Measurements from ENCODE around the gene PRRT1.
"Not testable (repeated sequence)": the region's sequence is repeated elsewhere in the genome, so short reads cannot be mapped to it uniquely, and the experiment has no call there.

Gene PRRT1

DNA sequence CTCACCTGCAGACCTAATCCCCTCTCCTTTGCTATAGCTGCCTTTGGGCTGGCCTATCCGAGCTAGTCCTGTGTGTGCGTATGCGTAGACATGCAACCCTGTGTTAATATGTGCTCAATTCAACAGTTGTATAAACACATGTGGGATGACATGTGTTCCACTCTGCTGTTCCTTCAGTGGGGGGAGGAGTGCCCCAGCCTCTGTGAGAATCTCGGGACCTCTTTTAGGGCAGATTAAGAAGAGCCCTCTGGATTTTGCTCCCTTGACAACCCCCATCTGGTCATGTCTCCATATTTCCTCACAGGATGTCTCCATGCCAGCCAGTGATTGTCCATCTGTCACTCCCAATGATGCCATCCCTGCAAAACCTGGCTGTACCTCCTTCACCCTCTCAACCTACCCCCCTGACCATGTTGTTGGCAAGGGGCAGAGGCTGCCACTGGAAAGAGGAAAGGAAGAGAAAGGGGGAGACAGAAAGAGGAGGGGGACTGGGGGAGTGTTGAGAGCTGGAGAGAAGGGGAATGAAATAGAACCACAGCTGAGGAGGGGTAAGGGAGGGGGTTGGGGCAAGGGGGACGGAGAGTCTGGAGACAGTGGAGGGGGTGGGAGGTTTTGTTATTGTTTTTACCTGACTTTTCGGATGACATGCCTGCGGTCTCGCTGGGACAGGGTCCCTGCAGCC, 417 bp downstream of the PRRT1 start:
- no peak for DNase-seq (ENCODE audit: low read depth in 3 of 3)

DNA sequence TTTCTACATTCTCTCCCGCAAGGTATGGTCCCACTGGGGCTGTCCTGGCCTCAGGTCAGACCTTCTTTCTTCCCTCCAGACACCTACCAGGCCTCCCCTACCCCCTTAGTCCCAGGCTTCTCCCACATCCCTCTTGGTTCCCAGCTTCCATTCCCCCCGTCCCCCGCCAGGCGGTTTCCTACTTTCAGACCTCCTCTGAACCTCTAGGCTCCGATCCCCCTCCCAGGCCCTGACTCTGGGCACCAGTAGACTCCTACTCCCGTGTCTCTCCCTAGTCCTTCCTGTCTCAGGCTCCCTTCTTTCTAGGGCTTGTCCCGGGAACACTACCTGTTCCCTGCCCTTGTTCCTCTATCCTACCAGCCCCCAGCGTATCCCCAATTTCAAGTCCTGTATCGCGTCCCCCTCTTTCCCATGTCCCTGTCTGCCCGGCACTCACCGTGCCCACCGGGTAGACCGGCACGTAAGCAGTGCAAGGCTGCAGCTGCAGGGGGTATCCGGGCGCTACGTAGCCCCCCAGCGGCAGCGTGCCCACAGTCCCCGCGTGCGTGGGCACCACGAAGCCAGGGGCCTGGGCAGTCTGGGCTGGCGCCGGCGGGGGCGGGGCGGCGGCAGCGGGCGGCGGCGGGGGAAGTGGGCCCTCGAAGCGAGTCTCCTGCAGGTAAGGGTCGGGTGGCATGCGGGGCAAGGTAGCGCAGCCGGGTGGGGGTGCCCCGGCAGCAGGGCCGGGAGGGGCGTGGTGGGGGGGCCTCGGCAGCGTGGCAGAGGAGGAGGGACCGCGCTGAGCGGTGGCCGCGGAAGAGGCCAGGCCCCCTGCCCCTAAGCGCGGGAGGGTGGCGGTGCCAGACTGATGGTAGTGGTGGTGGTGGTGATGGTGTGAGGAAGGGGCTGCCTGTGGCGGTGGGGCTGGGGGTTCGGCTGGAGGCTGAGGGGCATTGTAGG, 1.5 kb downstream of the PRRT1 start:
- no peak for DNase-seq (ENCODE audit: low read depth in 3 of 3)

GRCh38 chr6:32149092-32149755, 2.5 kb downstream of the PRRT1 start:
- DNase-seq (ENCODE audit: low read depth in 3 of 3): no peak

GRCh38 chr6:32148289-32149091, 3.2 kb downstream of the PRRT1 start:
- DNase-seq (ENCODE audit: low read depth in 3 of 3): peak; percentile 47 to 66 (median 65)

- no peak for DNase-seq (ENCODE audit: low read depth in 3 of 3)
These were observed 4.2 kb downstream of the PRRT1 start for GRCh38 chr6:32147401-32148132.

DNA sequence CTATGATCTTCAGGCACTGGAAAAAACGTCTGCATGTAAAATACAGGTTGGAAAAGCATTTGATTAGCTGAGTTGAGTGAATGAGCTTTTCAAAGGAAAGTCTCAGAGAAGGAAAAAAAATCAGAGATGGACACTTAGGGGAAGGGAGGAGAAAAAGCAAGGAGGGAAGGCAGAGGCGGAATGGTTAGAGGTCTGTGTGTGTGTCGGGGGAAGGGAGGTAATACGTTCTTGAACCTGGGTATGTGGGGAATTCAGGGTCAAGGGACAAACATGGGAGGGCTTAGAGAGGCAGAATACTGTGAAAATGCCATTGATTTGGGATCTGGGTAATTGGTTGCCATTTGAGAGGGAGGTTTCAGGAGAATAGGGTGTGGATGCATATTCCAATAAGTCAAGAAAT, 5.1 kb downstream of the PRRT1 start:
- DNase-seq (ENCODE audit: low read depth in 3 of 3): no peak

DNA sequence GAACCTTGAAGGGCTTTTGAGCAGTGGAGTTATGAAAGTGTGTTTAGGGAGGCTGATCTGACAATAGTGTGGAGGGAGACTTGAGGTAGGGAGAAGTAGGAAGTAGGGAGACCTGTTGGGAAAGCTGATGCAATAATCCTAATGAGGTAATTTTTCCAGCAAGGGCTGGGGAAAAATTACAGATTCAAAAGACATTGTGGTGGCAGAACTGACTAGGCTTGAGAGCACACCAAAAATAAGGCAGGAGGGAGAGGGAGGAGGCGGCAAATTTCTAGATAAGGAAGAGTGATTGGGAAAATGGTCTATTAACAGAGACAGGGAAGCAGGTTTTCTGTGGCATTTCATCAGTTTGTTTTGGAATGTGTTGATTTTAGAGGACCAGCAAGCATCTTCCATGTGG, 5.5 kb downstream of the PRRT1 start:
- no peak for DNase-seq (ENCODE audit: low read depth in 3 of 3)

GRCh38 chr6:32144238-32144637, 7.5 kb downstream of the PRRT1 start:
- DNase-seq (ENCODE audit: low read depth in 3 of 3): not testable (repeated sequence)

GRCh38 chr6:32140420-32141046, 11.2 kb downstream of the PRRT1 start:
- no peak for DNase-seq (ENCODE audit: low read depth in 3 of 3)

DNA sequence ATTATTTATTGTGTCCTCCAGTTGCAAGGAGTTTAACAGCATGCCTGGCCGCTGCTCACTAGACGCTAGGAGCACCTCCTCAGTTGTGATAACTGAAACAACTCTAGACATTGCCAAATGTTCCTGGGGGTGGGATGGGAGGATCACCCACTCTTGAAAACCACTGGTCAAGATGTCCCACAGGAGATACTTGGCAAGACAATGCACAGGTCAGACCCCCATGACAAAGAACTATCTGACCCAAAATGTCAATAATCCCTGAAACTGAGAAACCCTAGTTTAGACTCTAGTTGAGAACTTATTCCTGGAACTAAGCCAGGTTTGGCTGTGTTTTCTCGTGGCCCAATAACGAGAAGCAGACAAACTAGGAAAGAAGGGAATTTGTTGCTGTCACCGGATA, 12.1 kb downstream of the PRRT1 start:
- DNase-seq (ENCODE audit: low read depth in 3 of 3): no peak

GRCh38 chr6:32137454-32137853, 14.3 kb downstream of the PRRT1 start:
- no peak for DNase-seq (ENCODE audit: low read depth in 3 of 3)

DNA sequence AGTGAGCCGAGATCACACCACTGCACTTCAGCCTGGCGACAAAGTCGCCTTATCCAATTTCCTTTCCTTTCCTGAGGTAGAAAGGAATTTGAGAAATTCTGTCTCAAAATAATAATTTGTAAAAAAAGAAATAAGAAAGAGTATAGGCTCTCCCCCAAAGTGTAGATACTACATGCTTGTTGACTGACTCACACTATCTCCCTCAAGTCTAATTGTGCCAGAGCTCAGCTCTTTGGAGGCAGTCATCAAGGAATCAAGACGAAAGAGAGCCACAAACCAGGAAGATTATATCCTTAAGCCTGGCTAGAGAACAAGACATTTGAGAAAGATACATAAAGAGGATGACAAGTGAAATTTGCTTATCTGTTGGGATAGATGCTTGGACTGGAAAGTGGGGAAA, 18.0 kb downstream of the PRRT1 start:
- DNase-seq (ENCODE audit: low read depth in 3 of 3): no peak

- no peak for DNase-seq (ENCODE audit: low read depth in 3 of 3)
These were observed 19.6 kb downstream of the PRRT1 start for GRCh38 chr6:32132110-32132509.

- no peak for DNase-seq (ENCODE audit: low read depth in 3 of 3)
These were observed 20.2 kb downstream of the PRRT1 start for GRCh38 chr6:32131439-32131948.

- no peak for DNase-seq (ENCODE audit: low read depth in 3 of 3)
These were observed 22.2 kb downstream of the PRRT1 start for GRCh38 chr6:32129297-32130088.

DNA sequence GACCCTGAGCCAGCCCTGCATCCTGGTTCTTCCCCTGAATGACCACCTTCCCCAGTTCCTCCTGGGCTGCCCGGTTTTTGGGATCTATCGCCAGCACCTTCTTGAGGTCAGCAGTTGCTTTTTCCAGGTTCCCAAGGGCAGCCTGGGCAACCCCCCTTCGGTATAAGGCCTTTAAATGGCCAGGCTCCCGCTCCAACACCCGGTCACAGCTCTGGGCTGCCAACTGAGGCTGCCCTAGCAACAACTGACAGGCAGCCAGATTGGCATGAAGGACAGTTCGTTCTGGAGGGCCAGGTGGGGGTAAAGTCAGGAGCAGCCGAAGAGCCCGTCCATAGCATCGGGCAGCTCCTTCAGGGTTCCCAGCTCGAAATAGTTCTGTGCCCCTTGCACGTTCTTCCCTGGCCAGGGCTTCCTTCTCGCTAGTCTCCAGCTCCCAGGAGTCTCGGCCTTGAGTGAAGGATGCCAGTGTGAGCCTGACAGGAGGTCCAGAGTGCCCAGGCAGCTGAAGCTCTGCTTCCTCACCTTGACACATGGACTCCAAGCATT, 22.9 kb downstream of the PRRT1 start:
- no peak for DNase-seq (ENCODE audit: low read depth in 3 of 3)

- DNase-seq (ENCODE audit: low read depth in 3 of 3): peak; percentile 94 to 97 (median 96)
These were observed 23.8 kb downstream of the PRRT1 start, which contains the start of gene ATF6B for GRCh38 chr6:32127717-32128592. ATF6B (minus strand) TSS chr6:32128246; CDS start chr6:32128207, 39 bp downstream.

DNA sequence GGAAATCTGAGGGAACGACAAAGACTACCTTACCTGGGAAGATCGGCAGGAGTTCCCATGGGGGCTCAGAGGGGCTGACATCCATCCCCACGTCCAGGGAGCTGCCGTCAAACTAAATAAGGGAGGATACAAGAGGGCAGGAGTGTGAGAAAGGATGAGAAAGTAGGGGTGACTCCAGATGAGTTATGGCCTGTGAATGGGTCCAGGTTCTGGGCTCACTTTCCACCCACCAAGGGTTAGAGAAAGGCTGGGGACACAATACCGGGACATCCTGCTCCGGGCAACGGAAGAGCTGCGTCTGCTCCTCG, 24.4 kb downstream of the PRRT1 start:
- DNase-seq (ENCODE audit: low read depth in 3 of 3): no peak
